Spleen (tissue), 11 donors: ENCODE data around the gene OST4. TPM values are rescaled to one million over a fixed set of nuclear protein-coding genes. Genes with fewer than 3 reads are reported as not detected.

Experiments
- DNase-seq: peaks from one replicate; pipeline ENCODE4 v3.0.0-alpha.2; 2020
- H3K27ac ChIP-seq, 8 donors: fragments of 200-600 bp; sonication (generic) in 7 of 8; 1 replicate in 4 of 8; 2 replicates in 4 of 8; pipeline versions ENCODE4 v1.5.0 to v1.8.0; 2016 to 2021; ENCODE audit warnings: inconsistent platforms in 4 of 8, mild to moderate bottlenecking in 4 of 8, moderate library complexity in 1 of 8
- H3K27me3 ChIP-seq, 7 donors: fragments of 200-600 bp; sonication (generic) in 6 of 7; replicated peaks in 1 of 7; 1 replicate in 4 of 7; 2 replicates in 3 of 7; pipeline versions ENCODE4 v1.5.0 to v1.8.0; 2016 to 2021; ENCODE audit warnings: inconsistent platforms in 3 of 7, mild to moderate bottlenecking in 1 of 7
- H3K36me3 ChIP-seq, 6 donors: fragments of 200-600 bp; sonication (generic) in 5 of 6; 1 replicate in 4 of 6; 2 replicates in 2 of 6; pipeline versions ENCODE4 v1.5.0 to v1.8.0; 2016 to 2021; ENCODE audit warnings: inconsistent platforms in 2 of 6
- H3K4me1 ChIP-seq, 6 donors: fragments of 200-600 bp; sonication (generic) in 5 of 6; 1 replicate in 3 of 6; 2 replicates in 3 of 6; pipeline versions ENCODE4 v1.5.0 to v1.8.0; 2016 to 2021; ENCODE audit warnings: inconsistent platforms in 3 of 6
- H3K4me3 ChIP-seq, 8 donors: fragments of 200-600 bp; sonication (generic) in 7 of 8; 1 replicate in 4 of 8; 2 replicates in 4 of 8; pipeline versions ENCODE4 v1.5.0 to v1.8.0; 2016 to 2021; ENCODE audit warnings: inconsistent platforms in 4 of 8, mild to moderate bottlenecking in 4 of 8, moderate library complexity in 2 of 8
- H3K9me3 ChIP-seq, 8 donors: fragments of 200-600 bp; sonication (generic) in 7 of 8; 1 replicate in 4 of 8; 2 replicates in 4 of 8; pipeline versions ENCODE4 v1.5.0 to v1.8.0; 2016 to 2021; ENCODE audit warnings: inconsistent platforms in 4 of 8
- POLR2A ChIP-seq, 3 donors: fragments of 450-650 bp; IDR thresholded peaks; one replicate each; pipeline ENCODE4 v1.5.1; 2017; ENCODE audit warnings: antibody characterized with exemption in 3 of 3, mild to moderate bottlenecking in 1 of 3
- POLR2AphosphoS5 ChIP-seq, 3 donors: sonication (generic); formaldehyde crosslinking; IDR thresholded peaks; one replicate each; pipeline ENCODE4 v1.5.1; 2017; ENCODE audit warnings: antibody characterized with exemption in 3 of 3
- WGBS, 5 donors: extraction: QIAGEN DNeasy Blood & Tissue Kit in 3 of 5; methylation state at CpG; one replicate each; pipeline versions ENCODE4 v1.1.5 to v1.1.7; 2013 to 2018; 5-methylcytosine and 5-hydroxymethylcytosine counted together
- intact Hi-C: fragments of 100-400 bp; cut with DNase I; formaldehyde crosslinking; loops from one replicate; pipeline ENCODE4 v1.15.0; 2023; ENCODE audit warnings: low total_unique reads
- polyA plus RNA-seq, 3 donors: library from polyadenylated mRNA; stranded (reverse); fragments of 200-250 nt; gene quantifications; one replicate each; pipeline ENCODE4 v1.2.1, GENCODE V29; 2013
- total RNA-seq, 7 donors: library from RNA; depleted of rRNA in 3 of 7; stranded (reverse); fragments of >200 nt in 3 of 7; fragmentation: NEBNext Ultra II Directional in 4 of 7; extraction: Animal tissue kit (Norgen Biotek cat#: 25700) in 4 of 7; gene quantifications; one replicate each; pipeline versions ENCODE4 v1.1.0 to v1.2.1, GENCODE V29; 2016 to 2021
- TF ChIP-seq, protein P1 (sequence below), 11 experiments: fragments of 200-600 bp in 7 of 11; fragments of 450-650 bp in 4 of 11; sonication (generic) in 4 of 11; IDR thresholded peaks in 8 of 11; conservative IDR thresholded peaks in 3 of 11; 1 replicate in 7 of 11; 2 replicates in 4 of 11; pipeline versions ENCODE4 v1.4.0 to v1.8.0; 2016 to 2021; ENCODE audit warnings: antibody characterized with exemption in 11 of 11, inconsistent platforms in 4 of 11, mild to moderate bottlenecking in 1 of 11
- donor health status: healthy with polysubstance abuse.
- donor health status: DM: no; HTN: no; CAD: no; lungs with moderate emphysema.
- donor health status: DM: no; HTN: no; CAD: no.
- donor health status: Bipolar disorder and iron deficiency.
- donor health status: healthy.
- donor health status: DM: no; HTN: no; CAD: no.
- donor health status: DM: yes; HTN: yes; CAD: no.

OST4 gene
- total and polyA plus RNA-seq, 10 donors = 197 to 556 (median 264) TPM

DNA sequence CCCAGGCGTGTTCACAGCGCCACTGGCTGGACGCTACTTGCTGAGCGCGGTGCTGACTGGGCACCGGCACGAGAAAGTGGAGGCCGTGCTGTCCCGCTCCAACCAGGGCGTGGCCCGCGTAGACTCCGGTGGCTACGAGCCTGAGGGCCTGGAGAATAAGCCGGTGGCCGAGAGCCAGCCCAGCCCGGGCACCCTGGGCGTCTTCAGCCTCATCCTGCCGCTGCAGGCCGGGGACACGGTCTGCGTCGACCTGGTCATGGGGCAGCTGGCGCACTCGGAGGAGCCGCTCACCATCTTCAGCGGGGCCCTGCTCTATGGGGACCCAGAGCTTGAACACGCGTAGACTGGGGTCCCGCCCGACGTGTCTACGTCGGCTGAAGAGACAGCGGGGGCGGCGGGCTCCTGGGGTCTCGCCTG is 14.2 kb upstream of the OST4 start:
- peak overlapping the region; percentile 47 to 91 (median 63) for H3K4me3 ChIP-seq
- H3K36me3 ChIP-seq = peaks cover 0 to 23% (median 0%) of the 10 kb centered on the region in 6 donors
- H3K27ac ChIP-seq = peak overlapping the region; percentile 75 to 95 (median 90)
- WGBS, 5 donors = 2 to 15% (median 4%) methylated on average over 7 to 38 of the region's 38 CpGs
- H3K9me3 ChIP-seq = no peaks in the 10 kb centered on the region
- TF ChIP-seq, protein P1, sequence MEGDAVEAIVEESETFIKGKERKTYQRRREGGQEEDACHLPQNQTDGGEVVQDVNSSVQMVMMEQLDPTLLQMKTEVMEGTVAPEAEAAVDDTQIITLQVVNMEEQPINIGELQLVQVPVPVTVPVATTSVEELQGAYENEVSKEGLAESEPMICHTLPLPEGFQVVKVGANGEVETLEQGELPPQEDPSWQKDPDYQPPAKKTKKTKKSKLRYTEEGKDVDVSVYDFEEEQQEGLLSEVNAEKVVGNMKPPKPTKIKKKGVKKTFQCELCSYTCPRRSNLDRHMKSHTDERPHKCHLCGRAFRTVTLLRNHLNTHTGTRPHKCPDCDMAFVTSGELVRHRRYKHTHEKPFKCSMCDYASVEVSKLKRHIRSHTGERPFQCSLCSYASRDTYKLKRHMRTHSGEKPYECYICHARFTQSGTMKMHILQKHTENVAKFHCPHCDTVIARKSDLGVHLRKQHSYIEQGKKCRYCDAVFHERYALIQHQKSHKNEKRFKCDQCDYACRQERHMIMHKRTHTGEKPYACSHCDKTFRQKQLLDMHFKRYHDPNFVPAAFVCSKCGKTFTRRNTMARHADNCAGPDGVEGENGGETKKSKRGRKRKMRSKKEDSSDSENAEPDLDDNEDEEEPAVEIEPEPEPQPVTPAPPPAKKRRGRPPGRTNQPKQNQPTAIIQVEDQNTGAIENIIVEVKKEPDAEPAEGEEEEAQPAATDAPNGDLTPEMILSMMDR (IDR thresholded peaks at IDR 0.05 in 8 of 11, conservative IDR thresholded peaks at IDR 0.05 in 3 of 11) = peak in 5 of 11 experiments; percentile 7 to 35 (median 14)
- TF ChIP-seq POLR2AphosphoS5 (IDR thresholded peaks at IDR 0.05) (peak; percentile 65 to 81 (median 77)), POLR2A (IDR thresholded peaks at IDR 0.05) (no peak)
- no peaks in the 10 kb centered on the region for H3K27me3 ChIP-seq
- H3K4me1 ChIP-seq = peaks cover 23 to 69% (median 51%) of the 10 kb centered on the region in 6 donors
- peak; percentile 91 for DNase-seq
- intact Hi-C loops = no loop called here

DNA sequence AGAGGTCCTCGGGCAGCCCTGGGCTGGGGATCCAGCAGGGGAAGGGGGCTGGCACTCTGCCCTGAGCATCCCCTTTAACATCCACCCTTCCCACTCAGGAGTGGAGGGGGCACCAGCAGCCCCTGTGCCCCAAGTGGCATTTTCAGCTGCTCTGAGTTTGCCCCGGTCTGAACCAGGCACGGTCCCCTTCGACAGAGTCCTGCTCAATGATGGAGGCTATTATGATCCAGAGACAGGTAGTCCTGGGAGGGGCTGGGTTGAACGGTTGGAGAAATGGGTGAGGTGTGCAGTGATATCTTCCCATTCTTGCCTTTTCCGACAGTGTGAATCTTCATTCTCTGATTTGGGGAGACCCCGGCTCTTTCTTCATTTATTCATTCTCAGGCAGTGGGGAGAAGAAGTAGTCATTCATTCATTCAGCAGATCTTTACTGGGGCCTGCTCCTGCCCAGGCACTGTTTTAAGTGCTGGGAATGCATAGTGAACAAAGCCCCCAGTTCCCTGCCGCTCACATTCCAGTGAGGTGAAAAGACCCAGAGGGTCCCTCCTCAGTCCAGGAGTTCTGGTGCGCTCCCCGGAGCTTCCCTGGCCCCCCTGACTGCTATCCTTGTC is 13.7 kb upstream of the OST4 start:
- TF ChIP-seq, protein P1 (IDR thresholded peaks at IDR 0.05 in 8 of 11, conservative IDR thresholded peaks at IDR 0.05 in 3 of 11) = no peak
- TF ChIP-seq POLR2AphosphoS5 (IDR thresholded peaks at IDR 0.05) = no peak
- TF ChIP-seq POLR2A (IDR thresholded peaks at IDR 0.05) = no peak
- H3K4me3 ChIP-seq = peak overlapping the region in 7 of 8 donors; percentile 48 to 91 (median 63)
- DNase-seq = peak; percentile 79
- H3K27me3 ChIP-seq = no peaks in the 10 kb centered on the region
- intact Hi-C loops = no loop called here
- H3K36me3 ChIP-seq = peaks cover 0 to 23% (median 0%) of the 10 kb centered on the region in 6 donors
- H3K9me3 ChIP-seq = no peaks in the 10 kb centered on the region
- H3K4me1 ChIP-seq = peaks cover 23 to 74% (median 55%) of the 10 kb centered on the region in 6 donors
- peak overlapping the region; percentile 75 to 95 (median 90) for H3K27ac ChIP-seq
- 61 to 71% (median 67%) methylated on average over 10 of the region's 10 CpGs for whole genome bisulfite sequencing, 5 donors

DNA sequence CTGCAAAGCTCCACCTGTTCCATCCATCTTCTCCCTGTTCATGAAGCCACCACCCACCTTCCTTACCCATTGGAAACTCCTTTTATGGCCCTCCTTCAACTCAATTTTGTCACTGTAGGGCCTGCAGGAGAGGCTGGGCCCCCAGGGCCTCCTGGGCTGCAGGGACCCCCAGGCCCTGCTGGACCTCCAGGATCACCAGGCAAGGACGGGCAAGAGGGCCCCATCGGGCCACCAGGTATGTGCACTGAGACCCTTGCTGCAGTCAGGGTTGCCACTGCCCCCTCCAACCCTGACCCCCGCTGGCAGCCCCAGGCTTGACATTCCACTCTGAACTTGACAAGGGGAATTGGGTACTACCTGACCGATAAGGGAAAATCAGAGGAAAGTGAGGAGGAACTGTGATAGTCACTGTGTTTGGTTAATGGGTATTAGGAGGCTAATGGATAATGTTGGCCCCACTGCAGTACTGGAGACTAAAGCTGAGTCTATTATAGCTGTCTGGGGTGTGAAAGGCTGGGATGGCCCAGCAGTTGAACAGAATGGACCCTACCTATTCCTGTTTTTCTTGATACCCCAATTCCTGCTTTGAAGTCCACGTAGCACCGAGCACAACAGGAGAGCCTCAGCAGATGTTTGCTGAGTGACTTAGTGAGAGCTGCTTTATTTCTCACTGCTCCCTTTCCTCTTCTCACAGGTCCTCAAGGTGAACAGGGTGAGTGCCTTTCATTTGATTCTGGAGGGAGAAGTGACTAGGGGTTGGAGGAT is 13.0 kb upstream of the OST4 start:
- peak; percentile 74 for DNase-seq
- peaks cover 23 to 81% (median 56%) of the 10 kb centered on the region in 6 donors for H3K4me1 ChIP-seq
- H3K27me3 ChIP-seq = no peaks in the 10 kb centered on the region
- H3K4me3 ChIP-seq = peak overlapping the region in 1 of 8 donors; percentile 91
- intact Hi-C loops = no loop called here
- no peaks in the 10 kb centered on the region for H3K9me3 ChIP-seq
- WGBS, 5 donors = 80 to 91% (median 89%) methylated on average over 6 of the region's 6 CpGs
- peaks cover 0 to 23% (median 0%) of the 10 kb centered on the region in 6 donors for H3K36me3 ChIP-seq
- H3K27ac ChIP-seq = peak overlapping the region in 2 of 8 donors; percentile 95 to 97
- TF ChIP-seq, protein P1 (IDR thresholded peaks at IDR 0.05 in 8 of 11, conservative IDR thresholded peaks at IDR 0.05 in 3 of 11) = no peak
- TF ChIP-seq POLR2AphosphoS5 (IDR thresholded peaks at IDR 0.05) (no peak), POLR2A (IDR thresholded peaks at IDR 0.05) (no peak)
